ENCODE results near the gene TTC34.
"Not testable (repeated sequence)": the region's sequence is repeated elsewhere in the genome, so short reads cannot be mapped to it uniquely, and the experiment has no call there.

The TTC34 gene

DNA sequence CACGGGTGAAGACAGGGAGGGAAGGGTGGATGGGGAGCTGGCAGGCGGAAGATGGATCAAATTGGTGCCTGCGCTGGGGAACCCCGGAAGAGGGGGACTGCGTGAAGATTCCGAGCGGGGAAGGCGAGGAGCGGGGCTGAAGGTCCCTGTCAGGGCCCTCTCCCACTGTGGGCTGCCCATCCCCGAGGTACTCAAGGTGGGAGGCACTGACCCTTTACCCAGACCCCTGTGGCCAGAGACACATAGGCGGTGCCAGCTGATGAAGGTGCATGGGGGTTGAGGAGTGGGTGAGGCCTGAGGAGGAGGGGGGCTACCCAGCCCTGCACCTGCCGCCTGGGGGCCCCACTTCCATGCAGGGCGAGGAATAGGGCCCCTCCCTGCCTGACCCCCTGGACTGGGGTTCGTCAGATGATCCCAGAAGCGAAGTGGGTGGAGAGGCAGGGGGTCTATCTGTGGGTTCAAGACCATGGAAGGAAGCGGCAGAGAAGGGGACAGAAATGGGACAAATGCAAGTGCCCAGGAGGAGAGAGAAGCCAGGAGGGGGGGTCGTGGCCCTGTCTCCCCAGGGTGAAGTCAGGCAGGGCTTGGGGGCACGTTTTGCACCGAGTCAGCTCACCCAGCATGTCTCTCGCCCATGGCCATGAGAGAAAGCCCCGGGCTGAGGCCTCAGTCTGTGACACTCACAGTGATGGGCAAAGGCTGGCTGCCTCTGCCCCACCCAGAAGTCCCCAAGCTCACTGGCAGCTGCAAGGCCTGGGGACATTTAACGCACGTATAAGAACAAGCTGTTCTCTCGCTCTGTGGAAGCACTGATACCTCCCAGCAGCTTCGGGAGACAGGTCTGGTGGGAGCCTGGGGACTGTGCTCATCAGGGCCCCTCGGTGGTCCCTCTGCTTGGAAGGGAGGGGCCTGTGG, 161.6 kb downstream of the TTC34 start:
- no peak for DNase-seq

DNA sequence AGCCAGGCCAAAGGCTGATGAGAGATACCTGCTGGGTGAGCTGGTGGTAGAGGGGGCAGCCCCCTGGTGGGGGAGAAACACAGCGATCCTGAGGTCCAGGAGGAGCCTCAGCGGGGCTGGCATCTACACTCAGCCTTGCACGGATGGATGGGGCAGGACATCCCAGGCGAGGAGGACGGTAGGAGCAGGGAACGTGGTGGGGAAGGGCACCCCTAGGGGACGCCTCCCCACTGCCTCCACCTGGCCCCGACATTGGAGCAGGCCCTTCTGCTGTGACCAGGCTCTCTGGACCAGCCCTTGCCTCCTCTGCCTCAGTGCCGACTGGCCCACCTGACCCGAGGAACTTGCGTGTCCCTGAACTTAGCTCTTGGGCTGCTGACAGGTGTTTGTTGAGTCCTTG, 162.3 kb downstream of the TTC34 start:
- DNase-seq = no peak

DNA sequence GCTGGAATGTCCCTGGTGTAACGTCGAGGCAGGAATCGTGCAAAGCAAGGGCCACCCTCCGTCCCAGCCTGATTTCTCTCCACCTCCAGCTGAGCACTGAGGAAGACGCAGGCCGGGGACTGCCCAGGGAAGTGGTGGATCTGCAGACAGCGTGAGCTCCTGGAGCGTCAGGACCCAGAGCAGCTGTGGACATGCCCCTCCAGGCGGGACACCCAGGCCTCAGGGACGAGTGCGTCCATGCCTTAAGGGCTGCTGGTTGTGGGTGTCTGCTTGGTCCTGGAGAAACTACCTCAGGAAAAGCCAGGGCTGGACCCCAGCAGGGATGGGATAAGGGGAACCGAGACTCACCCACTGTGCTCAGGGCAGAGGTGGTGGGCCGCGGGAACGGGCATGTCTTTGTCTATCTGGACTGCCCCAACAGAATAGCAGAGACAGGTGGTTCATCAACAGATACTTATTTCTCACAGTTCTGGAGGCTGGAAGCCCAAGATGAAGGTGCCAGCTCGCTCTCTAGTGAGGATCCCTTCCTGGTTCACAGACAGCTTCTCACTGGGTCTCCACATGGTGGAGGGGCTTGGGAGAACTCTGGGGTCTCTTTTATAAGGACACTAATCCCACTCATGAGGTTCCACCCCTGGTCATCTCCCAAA, 162.9 kb downstream of the TTC34 start:
- no peak for DNase-seq

DNA sequence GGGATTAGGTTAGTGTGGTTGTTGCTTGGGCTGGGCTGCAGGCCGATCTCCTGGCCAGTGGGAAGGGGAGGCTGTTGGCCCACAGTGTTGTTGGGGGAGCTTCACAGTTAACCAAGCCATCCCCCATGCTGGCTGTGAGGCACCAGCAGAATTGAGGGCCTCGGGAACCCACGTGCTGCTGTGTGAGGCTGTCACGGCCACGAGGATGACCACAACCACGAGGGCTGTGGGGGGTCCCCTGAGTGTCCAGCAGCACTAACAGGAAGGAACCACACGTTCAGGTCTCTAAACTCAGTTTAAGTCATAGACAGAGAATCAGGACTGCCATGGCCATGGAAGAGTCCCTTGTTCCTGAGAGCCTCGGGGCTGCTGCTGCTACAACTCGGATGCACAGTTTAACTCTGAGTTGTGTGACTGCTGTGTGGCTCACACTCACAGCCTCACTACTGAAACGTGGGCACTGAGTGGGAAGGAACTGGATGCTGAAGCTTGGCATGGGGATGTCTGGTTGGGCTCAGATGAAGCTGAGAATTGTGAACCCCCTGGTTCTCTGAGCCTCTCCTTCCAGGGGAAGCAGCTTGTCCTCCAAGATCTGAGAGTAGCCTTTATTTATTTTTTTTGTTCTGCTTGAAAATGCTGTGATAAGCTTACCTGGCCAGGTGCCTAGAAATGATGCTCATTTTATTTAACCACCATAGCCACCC, 163.9 kb downstream of the TTC34 start:
- DNase-seq = no peak

DNA sequence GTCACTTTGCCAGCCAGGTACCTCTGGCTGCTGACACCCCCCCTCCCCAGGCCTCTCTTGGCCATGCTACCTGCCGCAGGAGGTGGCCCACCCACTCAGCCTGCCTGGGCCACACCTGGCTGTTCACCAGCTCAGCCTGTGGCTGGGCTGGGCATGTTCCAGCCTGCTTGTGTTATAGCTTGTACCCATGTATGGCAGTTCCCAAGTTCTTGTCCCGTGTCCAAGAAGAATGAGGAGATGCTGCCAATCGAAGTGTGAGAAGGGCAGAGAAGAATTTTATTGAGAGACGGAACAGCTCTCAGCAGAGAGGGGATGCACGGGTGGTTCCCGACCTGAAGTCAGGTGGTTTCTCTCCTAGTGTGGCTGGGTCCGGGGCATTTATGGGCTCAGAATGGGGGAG, 164.8 kb downstream of the TTC34 start:
- DNase-seq = no peak

DNA sequence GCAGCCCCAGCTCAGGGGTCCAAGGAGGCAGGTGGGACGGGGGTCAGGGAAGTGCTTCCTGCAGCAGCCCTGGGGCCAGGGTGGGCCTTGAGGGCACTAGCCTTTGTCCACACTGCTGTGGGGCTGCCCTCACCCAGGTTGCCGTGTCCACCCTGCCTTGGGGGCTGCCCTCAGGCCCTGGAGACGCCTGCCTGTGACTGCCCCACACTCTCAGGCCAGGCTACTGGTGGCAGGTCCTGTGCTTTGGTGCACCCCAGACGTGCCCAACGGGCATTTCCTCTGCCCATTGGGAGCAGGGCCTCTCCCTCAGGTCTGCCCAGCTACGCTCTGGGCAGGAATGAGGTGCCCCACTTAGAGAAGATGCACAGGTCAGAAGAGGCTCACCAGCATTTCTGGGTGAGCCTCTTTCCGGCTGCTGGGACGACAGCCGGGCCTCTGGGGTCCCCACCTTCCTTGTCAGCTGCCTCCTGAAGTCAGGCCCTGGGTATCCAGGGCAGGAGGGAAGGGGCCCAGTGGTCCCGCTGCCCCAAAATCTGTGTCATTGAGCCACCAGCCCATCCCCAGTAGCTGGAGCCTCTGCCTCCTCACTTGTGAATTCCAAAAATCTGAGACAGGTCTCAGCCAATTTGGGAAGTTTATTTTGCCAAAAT, 166.0 kb downstream of the TTC34 start:
- no peak for DNase-seq

DNA sequence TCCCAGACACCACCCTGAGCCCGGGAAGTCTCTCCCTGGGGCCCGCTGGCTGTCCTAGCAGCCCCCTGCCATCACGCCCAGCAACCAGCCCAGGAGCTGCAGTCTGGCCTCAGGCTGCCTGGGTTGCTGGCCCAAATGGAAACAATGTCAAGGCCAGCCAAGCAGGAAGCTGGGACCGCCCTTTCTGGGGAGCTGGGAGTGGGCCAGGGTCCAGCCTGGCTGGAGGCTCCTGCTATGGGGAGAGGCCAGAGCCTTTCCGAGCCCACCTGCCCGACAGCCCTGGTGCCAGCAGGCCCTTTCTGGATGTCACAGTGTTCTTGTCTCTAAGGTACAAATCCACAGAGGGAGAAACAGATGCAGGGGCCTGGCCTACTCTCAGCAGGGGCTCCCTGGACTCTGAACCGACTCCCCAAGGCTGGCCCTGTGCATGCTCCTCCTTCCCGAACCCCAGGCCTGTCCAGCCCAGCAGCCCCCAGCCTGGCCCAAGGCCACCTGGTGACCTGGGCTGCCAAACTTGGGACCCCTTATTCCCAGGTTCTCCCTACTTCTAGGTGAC, 167.5 kb downstream of the TTC34 start:
- DNase-seq = no peak

DNA sequence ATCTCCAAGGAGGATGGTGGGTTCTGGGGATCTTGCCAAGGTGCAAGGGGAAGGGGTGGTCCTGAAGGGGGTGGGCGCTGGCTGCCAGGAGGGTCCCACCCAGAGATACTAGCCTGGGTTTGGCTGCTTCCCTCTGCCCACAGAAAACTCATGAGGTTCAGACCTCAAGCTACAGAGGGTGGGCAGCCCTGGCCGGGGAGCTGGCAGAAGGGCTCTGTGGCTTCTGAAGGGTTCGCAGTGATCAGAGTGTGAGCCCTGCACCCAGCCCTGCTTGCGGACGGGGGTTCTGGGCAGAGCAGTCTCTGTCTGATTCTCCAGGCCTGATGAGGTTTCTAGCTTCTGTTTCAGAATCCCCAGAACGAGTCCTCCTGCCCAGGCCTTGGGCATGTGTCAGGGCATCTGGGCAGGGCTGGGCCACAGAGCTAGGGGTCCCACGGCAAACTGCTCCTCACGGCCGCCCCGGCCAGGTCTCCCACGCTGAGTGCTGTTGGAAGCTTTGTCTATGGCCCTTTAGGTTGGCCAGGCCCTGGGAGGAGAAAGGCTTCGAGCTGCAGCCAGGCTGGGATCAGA, 168.0 kb downstream of the TTC34 start:
- no peak for DNase-seq

DNA sequence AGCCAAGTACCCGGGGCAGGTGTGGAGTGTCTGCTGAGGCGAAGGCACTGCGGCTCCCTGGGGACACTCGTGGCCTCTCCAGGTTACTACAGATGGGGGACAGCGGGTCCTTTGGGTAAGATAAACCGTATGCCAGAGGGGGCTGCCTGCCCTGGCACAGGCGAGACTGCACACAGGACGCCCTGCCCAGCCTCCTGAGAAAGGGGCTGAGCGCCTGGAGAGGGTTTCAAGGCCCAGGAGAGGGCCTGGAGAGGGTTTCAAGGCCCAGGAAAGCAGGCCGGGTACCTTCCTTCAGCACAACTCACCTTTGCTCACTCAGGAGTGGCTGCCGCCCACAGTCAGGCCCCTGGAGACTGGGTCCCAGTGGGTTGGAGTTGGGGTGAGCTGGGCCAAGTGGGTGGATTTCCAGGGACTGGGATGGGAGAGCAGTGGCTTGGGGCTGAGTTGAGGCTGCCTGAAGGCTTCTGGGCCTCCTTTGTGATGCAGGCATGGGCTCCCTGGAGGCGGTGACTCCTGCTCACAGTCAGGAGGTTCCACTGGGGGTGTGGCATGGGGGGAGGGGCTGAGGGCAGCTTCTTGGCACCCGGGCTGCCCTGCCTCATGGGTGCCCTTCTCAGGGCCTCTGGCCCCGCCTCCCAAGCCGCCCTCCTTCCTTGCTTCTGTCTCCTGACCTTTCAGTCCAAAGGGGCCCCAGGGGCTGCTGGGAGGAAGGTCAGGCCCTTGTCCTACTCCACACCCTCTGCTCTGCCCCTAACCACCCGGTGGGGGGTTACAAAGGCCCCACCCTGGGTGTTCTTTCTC, 168.7 kb downstream of the TTC34 start, which contains the start of gene MMEL1:
MMEL1 (minus strand) TSS at position 456 of the 801 bp plus-strand sequence. CDS start 3,532 bp downstream, outside the sequence.
- DNase-seq = no peak

DNA sequence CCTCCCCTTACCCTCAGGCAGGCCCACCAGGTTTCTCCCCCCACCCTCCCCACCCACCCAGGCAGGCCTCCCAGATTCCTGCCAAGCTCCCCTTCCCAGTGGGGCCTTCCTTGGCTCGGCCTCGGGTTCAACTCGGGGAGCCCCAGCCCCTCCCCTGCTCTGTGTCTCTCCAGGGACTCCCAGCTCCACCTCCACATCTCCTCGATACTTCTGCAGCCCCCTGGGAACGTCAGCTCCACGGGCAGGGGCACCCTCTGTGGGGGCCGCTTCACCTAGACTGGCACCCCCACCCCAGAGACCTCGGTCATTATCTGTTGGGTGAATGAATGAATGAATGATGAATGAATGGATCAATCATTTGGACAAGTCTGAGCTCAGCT, 169.5 kb downstream of the TTC34 start:
- no peak for DNase-seq

DNA sequence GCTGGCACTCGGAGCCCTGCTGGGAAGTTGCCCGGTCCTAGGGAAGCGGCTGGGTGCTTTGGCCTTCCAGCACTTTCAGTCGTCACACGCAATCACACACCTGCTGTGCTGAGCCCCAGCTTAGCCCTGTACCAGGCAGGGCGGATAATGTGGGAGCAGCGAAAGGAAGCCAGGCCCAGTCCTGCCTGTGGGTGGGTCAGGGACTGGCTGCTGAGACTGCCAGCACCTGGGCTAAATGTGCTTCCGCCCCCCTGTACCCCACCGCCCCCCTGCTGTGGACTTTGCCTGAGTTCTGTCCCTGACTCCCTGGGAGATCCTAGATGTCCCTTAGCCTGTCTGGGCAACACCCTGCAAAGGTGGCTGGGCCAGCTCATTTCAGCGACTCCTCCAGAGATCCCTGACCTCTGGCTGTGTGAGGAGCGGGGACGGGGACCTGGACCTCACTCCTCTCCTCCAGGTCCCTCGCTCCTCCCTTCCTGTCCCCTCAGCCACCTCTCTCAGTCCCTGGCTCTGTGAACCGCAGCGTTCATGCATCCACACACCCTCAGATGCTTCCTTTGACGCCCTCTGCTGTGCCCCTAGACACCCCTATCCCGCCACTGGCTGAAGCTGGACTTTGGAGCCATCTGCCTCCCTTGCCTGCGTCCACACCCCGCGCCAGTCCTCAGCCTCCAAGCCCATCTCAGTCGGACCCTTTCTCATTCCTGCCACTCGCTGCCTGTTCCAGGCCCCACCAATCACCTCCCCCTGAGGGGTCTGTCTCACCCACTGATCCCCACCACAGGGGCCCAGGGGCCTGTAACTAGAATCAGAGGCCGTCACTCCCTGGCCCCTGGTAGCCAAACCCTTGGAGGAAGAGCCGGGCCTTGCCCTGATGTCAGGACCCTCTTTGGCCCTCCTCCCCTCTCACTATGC, 170.1 kb downstream of the TTC34 start:
- DNase-seq = no peak

DNA sequence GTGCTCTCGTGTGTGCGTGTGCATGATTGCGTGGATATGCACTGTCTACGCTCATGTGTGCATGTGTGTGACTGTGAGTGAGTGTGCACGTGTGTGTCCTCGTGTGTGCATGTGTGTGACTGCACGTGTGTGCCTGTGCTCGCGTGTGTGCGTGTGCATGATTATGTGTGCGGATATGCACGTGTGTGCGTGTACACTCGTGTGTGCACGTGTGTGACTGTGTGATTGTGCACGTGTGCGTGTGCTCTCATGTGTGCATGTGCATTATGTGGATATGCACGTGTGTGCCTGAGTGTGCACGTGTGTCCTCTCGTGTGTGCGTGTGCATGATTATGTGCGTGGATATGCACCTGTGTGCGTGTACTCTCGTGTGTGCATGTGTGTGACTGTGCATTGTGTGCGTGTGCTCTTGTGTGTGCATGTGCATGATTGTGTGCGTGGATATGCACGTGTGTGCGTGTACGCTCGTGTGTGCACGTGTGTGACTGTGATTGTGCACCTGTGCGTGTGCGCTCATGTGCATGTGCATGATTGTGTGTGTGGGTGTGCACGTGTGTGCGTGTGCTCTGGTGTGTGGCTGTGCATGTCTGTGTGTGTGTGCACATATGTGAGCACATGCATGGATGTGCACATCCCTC, 170.9 kb downstream of the TTC34 start:
- no peak for DNase-seq

DNA sequence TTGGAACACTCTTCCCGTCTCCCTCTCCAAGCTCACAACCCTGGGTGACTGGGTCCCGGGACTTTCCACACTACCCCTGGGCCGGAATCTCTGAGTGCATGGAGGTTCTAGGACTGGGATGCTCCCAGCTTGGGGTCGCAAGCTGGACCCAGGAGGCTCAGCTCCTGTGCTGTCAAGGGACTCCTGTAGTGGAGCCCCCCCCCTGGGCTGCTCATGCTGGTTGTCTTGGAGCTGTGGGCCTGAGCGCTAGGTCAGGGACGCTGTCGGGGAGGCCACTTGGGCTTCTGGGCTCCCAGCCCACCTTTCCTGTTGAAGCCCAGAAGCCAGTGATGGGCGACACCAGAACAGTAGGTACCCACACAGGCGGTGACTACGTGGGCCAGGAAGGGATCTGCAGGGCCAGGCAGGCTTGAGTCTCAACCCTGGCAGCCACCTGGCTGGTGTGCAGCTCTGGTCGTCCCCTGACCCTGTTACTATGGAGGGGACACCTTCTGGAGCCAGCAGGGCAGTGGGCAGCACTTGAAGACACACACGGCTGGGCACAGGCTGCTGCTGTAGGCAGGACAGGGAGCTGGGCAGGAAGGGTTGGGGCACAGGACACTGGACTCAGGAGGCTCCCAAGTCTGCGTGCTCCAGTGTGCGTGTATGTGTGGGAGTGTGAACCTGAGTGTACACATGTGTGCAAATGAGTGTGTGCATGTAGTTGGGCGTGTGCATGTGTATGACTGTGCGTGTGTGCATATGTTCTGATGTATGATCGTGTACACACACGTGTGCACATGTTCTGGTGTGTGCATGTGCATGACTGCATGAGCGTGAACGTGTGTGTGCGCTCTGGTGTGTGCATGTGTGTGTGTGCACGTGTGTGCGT, 171.6 kb downstream of the TTC34 start:
- DNase-seq = no peak

DNA sequence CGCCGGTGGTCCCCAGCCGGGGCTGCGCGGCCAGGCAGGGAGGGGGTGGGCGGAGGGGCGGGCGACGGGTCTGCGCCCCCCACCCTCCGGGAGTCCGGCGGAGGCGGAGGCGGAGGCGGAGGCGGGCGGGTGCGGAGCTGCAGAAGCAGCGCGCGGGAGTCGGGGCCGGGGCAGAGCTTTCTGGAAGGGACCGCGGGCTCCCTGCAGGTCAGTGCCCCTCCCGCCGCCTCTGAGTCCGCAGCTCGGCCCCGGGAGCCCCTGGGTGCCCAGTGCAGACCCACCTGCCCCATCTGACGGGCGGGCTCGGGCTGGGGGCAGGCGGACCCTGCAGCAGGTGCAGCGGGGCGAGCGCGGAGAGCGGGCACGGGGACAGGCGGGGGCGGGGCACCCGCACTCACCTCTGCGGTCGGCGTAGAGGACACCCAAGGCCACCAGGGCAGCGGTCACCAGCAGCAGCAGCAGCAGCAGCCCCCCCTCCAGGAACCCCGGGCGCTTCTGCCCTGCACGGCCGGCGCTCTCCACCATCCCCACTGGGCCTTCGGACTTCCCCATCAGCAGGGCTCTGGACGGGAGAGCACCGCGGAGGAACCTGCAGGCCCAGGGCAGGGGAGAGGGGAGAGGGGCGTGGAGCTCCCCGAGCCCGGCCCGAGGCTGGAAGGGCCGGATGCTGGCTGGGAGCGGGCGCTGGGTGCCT, 172.4 kb downstream of the TTC34 start:
- no peak for DNase-seq

DNA sequence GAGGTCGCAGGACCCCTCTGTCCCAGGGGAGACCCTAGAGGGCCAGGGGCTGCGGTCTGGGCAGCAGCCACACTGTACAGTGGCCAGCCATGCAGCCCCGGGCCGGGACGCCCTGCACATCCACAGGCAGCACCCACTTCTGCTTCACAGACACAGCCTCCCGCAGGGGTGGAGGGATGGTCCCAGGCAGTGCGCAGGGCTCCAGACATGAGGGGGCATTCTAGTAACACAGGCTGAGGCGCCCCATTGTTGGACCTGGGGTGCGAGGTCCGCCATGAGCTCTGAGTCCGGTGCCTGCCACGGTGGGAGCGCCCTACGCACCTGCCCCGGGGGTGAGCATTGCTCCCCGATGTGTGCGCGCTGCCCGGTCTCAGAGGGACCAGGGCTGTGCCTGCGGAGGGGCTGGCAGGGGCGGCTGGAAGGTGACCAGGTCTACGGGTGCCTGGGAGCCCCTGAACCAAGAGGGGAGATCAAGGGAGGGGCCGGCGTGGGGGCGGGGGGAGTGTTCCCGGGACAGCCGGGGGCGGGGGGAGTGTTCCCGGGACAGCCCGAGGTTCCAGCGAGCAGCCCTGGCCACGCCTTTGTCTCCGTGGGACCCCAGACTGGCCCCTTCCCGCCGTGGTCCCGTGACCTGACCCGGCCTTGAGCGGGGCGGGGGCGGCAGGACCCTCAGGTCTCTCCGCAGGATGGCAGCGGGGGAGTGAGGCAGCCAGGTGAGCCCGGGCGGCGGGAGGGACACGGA, 173.1 kb downstream of the TTC34 start:
- no peak for DNase-seq

DNA sequence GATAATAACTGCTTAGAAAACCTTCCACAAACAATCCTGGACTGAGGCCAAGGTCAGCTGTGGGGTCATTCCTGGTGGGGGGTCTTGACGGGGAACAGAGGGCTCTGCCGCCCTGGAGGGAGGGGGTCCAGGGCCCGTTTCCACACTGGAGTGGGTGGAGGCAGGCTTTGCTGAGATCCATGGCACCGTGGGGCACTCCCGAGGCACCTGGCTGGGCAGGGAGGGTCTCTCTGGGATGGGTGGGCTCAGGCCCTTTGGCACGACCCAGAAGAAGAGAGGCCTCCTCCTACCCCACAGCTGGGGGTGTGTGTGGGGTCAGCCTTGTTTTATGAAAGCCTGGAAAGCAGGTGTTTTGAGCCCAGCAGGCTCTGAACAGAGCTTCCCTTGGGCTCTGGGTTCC, 173.7 kb downstream of the TTC34 start:
- DNase-seq = no peak

DNA sequence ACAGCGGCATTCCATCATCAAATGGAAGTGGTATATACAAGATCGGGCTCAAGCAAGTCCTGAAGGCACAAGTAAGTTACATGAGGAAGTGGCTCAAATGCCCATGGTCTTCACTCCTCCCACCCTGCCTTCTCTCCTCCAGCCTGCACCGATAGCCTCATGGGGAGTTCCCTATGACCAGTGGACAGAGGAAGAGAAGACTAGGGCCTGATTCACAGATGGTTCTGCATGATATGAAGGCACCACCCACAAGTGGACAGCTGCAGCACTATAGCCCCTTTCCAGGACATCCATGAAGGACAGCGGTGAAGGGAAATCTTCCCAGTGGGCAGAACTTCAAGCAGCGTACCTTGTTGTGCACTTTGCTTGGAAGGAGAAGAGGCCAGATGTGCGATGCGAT, 175.7 kb downstream of the TTC34 start:
- DNase-seq = not testable (repeated sequence)

DNA sequence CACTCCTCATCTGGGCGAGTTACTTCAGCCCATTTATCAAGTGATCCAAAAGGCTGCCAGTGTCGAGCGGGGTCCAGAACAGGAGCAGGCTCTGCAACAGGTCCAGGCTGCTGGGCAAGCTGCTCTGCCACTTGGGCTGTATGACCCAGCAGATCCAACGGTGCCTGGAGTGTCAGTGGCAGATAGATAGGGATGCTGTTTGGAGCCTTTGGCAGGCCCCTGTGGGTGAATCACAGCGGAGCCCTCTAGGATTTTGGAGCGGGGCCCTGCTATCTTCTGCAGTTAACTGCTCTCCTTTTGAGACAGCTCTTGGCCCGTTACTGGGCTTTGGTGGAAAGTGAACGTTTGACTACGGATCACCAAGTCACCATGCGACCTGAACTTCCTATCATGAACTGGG, 176.2 kb downstream of the TTC34 start:
- DNase-seq = no peak
